OCI-LY7 (cell line): ENCODE measurements around the gene PEX11B. TPM values are rescaled to one million over a fixed set of nuclear protein-coding genes. Genes with fewer than 3 reads are reported as not detected.
A peak's percentile ranks its signal among the peaks of the same experiment; 100 is the strongest.

Experiments used
- BruUV-seq: library from RNA; stranded (reverse); fragments of 400-500 nt; replicated peaks from 2 replicates; lab custom pipeline; 2021; lab: Mats Ljungman, UMichigan
- CTCF ChIA-PET: fragments of 300-600 bp; sonication (Branson Sonifier 250); formaldehyde crosslinking; loops from one replicate; lab custom pipeline; 2022; ENCODE audit warnings: antibody characterized with exemption; ENCODE audit not compliant: unreplicated experiment; lab: Charles Lee
- POLR2A ChIA-PET: fragments of 300-600 bp; sonication (Branson Sonifier 250); formaldehyde crosslinking; loops from one replicate; lab custom pipeline; 2022; ENCODE audit warnings: antibody characterized with exemption; lab: Charles Lee
- DNase-seq: peaks from one replicate; pipeline ENCODE4 v3.0.0-alpha.2; 2015; ENCODE audit warnings: low spot score
- H2AFZ ChIP-seq: fragments of 200-600 bp; sonication (generic), shearing (Covaris generic); 2 replicates; pipeline ENCODE4 v1.6.1; 2014; ENCODE audit warnings: mild to moderate bottlenecking, antibody characterized with exemption, low read length, moderate library complexity
- H3K27ac ChIP-seq: fragments of 200-600 bp; sonication (generic); 2 replicates; pipeline ENCODE4 v1.5.1; 2014; ENCODE audit warnings: mixed run types, low read depth, mild to moderate bottlenecking, moderate library complexity, low read length, inconsistent platforms; ENCODE audit not compliant: poor library complexity, severe bottlenecking
- H3K36me3 ChIP-seq: fragments of 200-600 bp; sonication (generic); 2 replicates; pipeline ENCODE4 v1.6.1; 2014; ENCODE audit warnings: mild to moderate bottlenecking, antibody characterized with exemption, low read length, moderate library complexity, mixed read lengths; ENCODE audit not compliant: insufficient read depth
- H3K4me1 ChIP-seq: fragments of 200-600 bp; sonication (generic); 2 replicates; pipeline ENCODE4 v1.5.1; 2014; ENCODE audit warnings: mild to moderate bottlenecking, low read length; ENCODE audit not compliant: insufficient read depth, poor library complexity, severe bottlenecking
- H3K4me2 ChIP-seq: fragments of 200-600 bp; sonication (generic); 2 replicates; pipeline ENCODE4 v1.6.1; 2014; ENCODE audit warnings: mild to moderate bottlenecking, low read length
- H3K4me3 ChIP-seq: fragments of 200-600 bp; sonication (generic); 2 replicates; pipeline ENCODE4 v1.5.1; 2014; ENCODE audit warnings: mild to moderate bottlenecking, low read depth, low read length; ENCODE audit not compliant: poor library complexity, severe bottlenecking
- H3K79me2 ChIP-seq: fragments of 200-600 bp; sonication (generic); 2 replicates; pipeline ENCODE4 v1.6.1; 2016; ENCODE audit warnings: low read depth, mild to moderate bottlenecking, low read length, moderate library complexity, mixed read lengths; ENCODE audit not compliant: insufficient read depth
- H3K9me2 ChIP-seq: fragments of 200-600 bp; sonication (generic); 2 replicates; pipeline ENCODE4 v1.6.1; 2016; ENCODE audit warnings: mild to moderate bottlenecking, low read length, mixed read lengths; ENCODE audit not compliant: insufficient read depth
- H3K9me3 ChIP-seq: fragments of 200-600 bp; sonication (generic); 2 replicates; pipeline ENCODE4 v1.6.1; 2014; ENCODE audit warnings: mild to moderate bottlenecking, mixed run types, low read length, mixed read lengths
- H4K20me1 ChIP-seq: fragments of 200-600 bp; sonication (generic); 2 replicates; pipeline ENCODE4 v1.6.1; 2014; ENCODE audit warnings: mild to moderate bottlenecking, antibody characterized with exemption, low read length, moderate library complexity, mixed read lengths; ENCODE audit not compliant: insufficient read depth
- EZH2phosphoT487 ChIP-seq: fragments of 200-600 bp; sonication (generic); IDR thresholded peaks from 2 replicates; pipeline ENCODE4 v1.6.1; 2018; ENCODE audit warnings: low read depth, borderline replicate concordance, mild to moderate bottlenecking, mixed run types, antibody characterized with exemption, low read length, moderate library complexity, mixed read lengths
- intact Hi-C: fragments of 100-400 bp; cut with micrococcal nuclease; formaldehyde crosslinking; loops from one replicate; pipeline ENCODE4 v1.10.0; 2022; ENCODE audit not compliant: unreplicated experiment
- total RNA-seq, 2 experiments: library from RNA; depleted of rRNA in 1 of 2; stranded (reverse); fragments of >200 nt in 1 of 2; shearing (Covaris generic) in 1 of 2; gene quantifications; 2 replicates each; pipeline ENCODE4 v1.2.3, GENCODE V29; 2014 to 2022
- TF ChIP-seq, protein P1 (sequence below): fragments of 200-600 bp; sonication (generic); conservative IDR thresholded peaks from 2 replicates; pipeline ENCODE4 v1.5.1; 2014; ENCODE audit warnings: mild to moderate bottlenecking, antibody characterized with exemption, low read length, moderate library complexity, mixed read lengths

Gene PEX11B
- total RNA-seq, 2 experiments from 2014 or later: 18.2 to 32.9 TPM

DNA sequence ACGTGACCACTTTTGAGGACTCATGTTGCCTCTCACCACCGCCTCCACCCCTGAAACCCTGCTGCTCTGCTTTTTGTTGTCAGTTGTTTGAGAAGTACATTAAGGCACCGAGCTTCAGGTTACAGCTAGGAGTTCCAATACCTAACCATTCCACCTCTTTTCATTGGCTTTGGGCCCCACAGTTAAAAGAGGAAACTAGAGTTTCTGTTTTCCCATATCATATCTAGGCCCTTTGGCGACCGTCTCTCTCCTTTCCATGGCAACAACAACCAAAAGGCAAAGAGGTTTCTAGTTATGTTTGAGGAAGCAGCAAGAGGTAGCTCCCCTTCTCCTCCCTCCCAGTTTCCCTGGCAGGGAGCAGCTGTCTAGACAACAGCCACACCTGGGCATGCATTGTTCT is 38.7 kb downstream of the PEX11B start:
- H3K36me3 ChIP-seq: no peaks in the 10 kb centered on the region
- no peaks in the 10 kb centered on the region for H3K9me2 ChIP-seq
- no peaks in the 10 kb centered on the region for H4K20me1 ChIP-seq
- no peak overlapping the region for H3K4me3 ChIP-seq
- POLR2A ChIA-PET: interaction anchor here (2.4 kb wide), 1 partner anchor 21 kb away, joined by 14 read pairs; the partner anchor contains the start of gene PIAS3
- peak overlapping the region; percentile 24; the same call in 1 of the 2 replicates for H2AFZ ChIP-seq
- CTCF ChIA-PET: interaction anchor here (1.4 kb wide), 1 partner anchor 12 kb away, joined by 3 read pairs; no protein-coding TSS in a partner anchor
- H3K4me1 ChIP-seq: no peaks in the 10 kb centered on the region
- intact Hi-C loops: no loop called here
- H3K9me3 ChIP-seq: no peaks in the 10 kb centered on the region
- no peak for DNase-seq
- H3K79me2 ChIP-seq: no peaks in the 10 kb centered on the region
- no peak overlapping the region for H3K4me2 ChIP-seq
- TF ChIP-seq EZH2phosphoT487: no peak
- TF ChIP-seq, protein P1, sequence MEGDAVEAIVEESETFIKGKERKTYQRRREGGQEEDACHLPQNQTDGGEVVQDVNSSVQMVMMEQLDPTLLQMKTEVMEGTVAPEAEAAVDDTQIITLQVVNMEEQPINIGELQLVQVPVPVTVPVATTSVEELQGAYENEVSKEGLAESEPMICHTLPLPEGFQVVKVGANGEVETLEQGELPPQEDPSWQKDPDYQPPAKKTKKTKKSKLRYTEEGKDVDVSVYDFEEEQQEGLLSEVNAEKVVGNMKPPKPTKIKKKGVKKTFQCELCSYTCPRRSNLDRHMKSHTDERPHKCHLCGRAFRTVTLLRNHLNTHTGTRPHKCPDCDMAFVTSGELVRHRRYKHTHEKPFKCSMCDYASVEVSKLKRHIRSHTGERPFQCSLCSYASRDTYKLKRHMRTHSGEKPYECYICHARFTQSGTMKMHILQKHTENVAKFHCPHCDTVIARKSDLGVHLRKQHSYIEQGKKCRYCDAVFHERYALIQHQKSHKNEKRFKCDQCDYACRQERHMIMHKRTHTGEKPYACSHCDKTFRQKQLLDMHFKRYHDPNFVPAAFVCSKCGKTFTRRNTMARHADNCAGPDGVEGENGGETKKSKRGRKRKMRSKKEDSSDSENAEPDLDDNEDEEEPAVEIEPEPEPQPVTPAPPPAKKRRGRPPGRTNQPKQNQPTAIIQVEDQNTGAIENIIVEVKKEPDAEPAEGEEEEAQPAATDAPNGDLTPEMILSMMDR: no peak
- BruUV-seq: no TSS peak
- no peak overlapping the region for H3K27ac ChIP-seq

DNA sequence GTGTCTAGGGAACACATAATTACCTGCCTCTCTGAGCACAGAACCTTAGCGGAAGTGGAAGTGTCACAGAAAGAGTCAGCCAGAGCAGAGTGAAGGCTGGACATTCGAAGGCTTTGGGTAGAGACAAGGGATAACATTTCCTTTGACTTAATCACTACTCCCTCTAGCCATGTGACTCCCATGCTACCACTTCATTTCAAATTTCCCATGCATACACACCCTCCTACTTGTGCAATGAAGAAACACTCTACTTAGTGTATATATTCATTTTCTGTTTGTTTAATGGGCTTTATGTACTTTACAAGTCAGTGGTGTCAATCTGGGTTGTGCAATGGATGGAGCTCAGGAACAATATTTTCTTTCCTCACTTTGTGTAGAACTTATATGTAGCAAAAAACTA is 39.8 kb downstream of the PEX11B start:
- no TSS peak for BruUV-seq
- H3K9me2 ChIP-seq: no peaks in the 10 kb centered on the region
- TF ChIP-seq, protein P1: no peak
- no peak for TF ChIP-seq EZH2phosphoT487
- no peaks in the 10 kb centered on the region for H3K36me3 ChIP-seq
- no peaks in the 10 kb centered on the region for H4K20me1 ChIP-seq
- H3K9me3 ChIP-seq: no peaks in the 10 kb centered on the region
- no peak overlapping the region for H3K27ac ChIP-seq
- H3K4me1 ChIP-seq: no peaks in the 10 kb centered on the region
- no peak overlapping the region for H2AFZ ChIP-seq
- H3K79me2 ChIP-seq: no peaks in the 10 kb centered on the region
- no peak overlapping the region for H3K4me3 ChIP-seq
- DNase-seq: no peak
- ChIA-PET CTCF (no interaction called here), POLR2A (interaction anchor here (0.6 to 1.2 kb wide), 2 partner anchors 15 to 20 kb away, joined by 3 read pairs; partner anchors contain the start of gene PIAS3)
- no peak overlapping the region for H3K4me2 ChIP-seq
- intact Hi-C loops: no loop called here

- POLR2A ChIA-PET: interaction anchor here (0.5 to 1.2 kb wide), 2 partner anchors 20 to 140 kb away, joined by 3 read pairs; partner anchors contain the start of gene PIAS3
- intact Hi-C loops: no loop called here
- no peaks in the 10 kb centered on the region for H3K4me1 ChIP-seq
- H3K9me3 ChIP-seq: no peaks in the 10 kb centered on the region
- no peaks in the 10 kb centered on the region for H3K36me3 ChIP-seq
- BruUV-seq: no TSS peak
- TF ChIP-seq, protein P1: no peak
- no peak for TF ChIP-seq EZH2phosphoT487
- H4K20me1 ChIP-seq: no peaks in the 10 kb centered on the region
- H3K79me2 ChIP-seq: no peaks in the 10 kb centered on the region
- CTCF ChIA-PET: interaction anchor here (0.6 kb wide), 1 partner anchor 79 kb away, joined by 3 read pairs; no protein-coding TSS in a partner anchor
- no peak for DNase-seq
- H2AFZ ChIP-seq: no peak overlapping the region
- H3K4me2 ChIP-seq: no peak overlapping the region
- no peak overlapping the region for H3K4me3 ChIP-seq
- no peak overlapping the region for H3K27ac ChIP-seq
- no peaks in the 10 kb centered on the region for H3K9me2 ChIP-seq
These were observed 40.5 kb downstream of the PEX11B start for GRCh38 chr1:145877923-145878486.
